Measurements from ENCODE around the gene FAM187B. TPM values are rescaled to one million over a fixed set of nuclear protein-coding genes. Genes with fewer than 3 reads are reported as not detected.

FAM187B gene
- total and polyA plus RNA-seq, 2 of the 4 experiments (the other 2 are of a cell fraction), result not detected

DNA sequence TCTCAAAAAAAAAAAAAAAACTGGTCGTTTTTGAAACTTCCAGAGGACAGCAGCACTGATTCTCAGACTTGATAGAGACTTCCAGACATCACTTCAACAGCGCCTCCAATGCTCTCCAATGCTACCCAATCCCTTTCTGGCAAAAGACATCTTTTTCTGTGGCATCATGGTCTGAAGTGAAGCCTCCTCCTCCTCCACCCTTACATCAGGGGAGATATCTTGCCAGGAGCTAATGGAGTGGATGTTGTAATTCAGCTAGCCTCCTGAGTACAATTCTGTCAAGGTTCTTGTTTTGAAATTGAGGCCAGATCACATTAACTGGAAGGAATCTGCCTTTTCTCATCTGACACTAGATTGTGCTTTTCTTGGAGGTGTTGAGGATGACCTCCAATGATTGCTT, 49.8 kb downstream of the FAM187B start:
- peaks cover 2% of the 10 kb centered on the region; the same call in 1 of the 2 replicates for H3K27me3 ChIP-seq (ENCODE audit: control insufficient read depth, insufficient read depth, low read length)
- in situ Hi-C loops (cut with MboI; ENCODE audit: low sequenced_read_pairs), result no loop called here
- no peak overlapping the region for H3K27ac ChIP-seq (ENCODE audit: insufficient read depth, low read length)
- no peaks in the 10 kb centered on the region for H3K4me1 ChIP-seq (ENCODE audit: control insufficient read depth, insufficient read depth, low read length)
- no peak overlapping the region for H3K23ac ChIP-seq (ENCODE audit: low read depth, low read length)
- no peak for ATAC-seq (ENCODE audit: low read depth)
- no CpG with 5 or more reads among the region's 2 CpGs for WGBS, 2 experiments (ENCODE audit: extremely low coverage in 2 of 2, insufficient read length in 1 of 2)
- no peak overlapping the region for H4K5ac ChIP-seq (ENCODE audit: low read depth, low read length)
- H3K4me2 ChIP-seq (ENCODE audit: low read depth, low read length), result no peak overlapping the region
- no peaks in the 10 kb centered on the region; the same call in 1 of the 2 replicates for H3K9me3 ChIP-seq (ENCODE audit: control insufficient read depth, insufficient read depth, low read length)
- no peak overlapping the region for H2AK9ac ChIP-seq (replicated peaks; ENCODE audit: low read depth, low read length, poor library complexity)
- ChIA-PET CTCF (no interaction called here), POLR2A (ENCODE audit: unreplicated experiment) (no interaction called here)
- no peaks in the 10 kb centered on the region for H4K20me1 ChIP-seq (ENCODE audit: insufficient read depth, low read length)
- H3K4me3 ChIP-seq (ENCODE audit: insufficient read depth, low read depth, low read length), result no peak overlapping the region
- no peak overlapping the region for H2BK5ac ChIP-seq (ENCODE audit: low read depth, low read length, poor library complexity, severe bottlenecking)
- no peak overlapping the region for H2BK20ac ChIP-seq (ENCODE audit: low read depth, low read length)
- no peak overlapping the region for H3K56ac ChIP-seq (ENCODE audit: extremely low read depth, insufficient read depth, low read length)
- intact Hi-C loops (cut with micrococcal nuclease), result no loop called here
- no peak overlapping the region for H2AFZ ChIP-seq (replicated peaks; ENCODE audit: low read length, poor library complexity)
- no peaks in the 10 kb centered on the region for H3K9me1 ChIP-seq (ENCODE audit: insufficient read depth, low read length)
- no peak overlapping the region for H2BK15ac ChIP-seq (ENCODE audit: low read depth, low read length)
- BruUV-seq (replicated peaks), result no TSS peak
- no peak for DNase-seq
- no peak overlapping the region for H3K9ac ChIP-seq (ENCODE audit: low read depth, low read length)
- H2BK120ac ChIP-seq (ENCODE audit: low read depth, low read length), result no peak overlapping the region
- no peaks in the 10 kb centered on the region for H3K36me3 ChIP-seq (ENCODE audit: control insufficient read depth, insufficient read depth, low read length)
- no peak overlapping the region for H3K18ac ChIP-seq (ENCODE audit: low read depth, low read length)
- H4K91ac ChIP-seq (ENCODE audit: insufficient read depth, low read depth, low read length), result no peak overlapping the region
- no peak overlapping the region for H3K4ac ChIP-seq (ENCODE audit: low read depth, low read length)
- TF ChIP-seq CHD1 (IDR thresholded peaks at IDR 0.05; ENCODE audit: low read depth, low read length) (no peak), RCOR1 (IDR thresholded peaks at IDR 0.05; ENCODE audit: insufficient replicate concordance, low read length) (no peak), MAZ (IDR thresholded peaks at IDR 0.05; ENCODE audit: borderline replicate concordance, low read depth, low read length) (no peak), BHLHE40 (IDR thresholded peaks at IDR 0.05; ENCODE audit: low read depth, low read length) (no peak), RFX5 (IDR thresholded peaks at IDR 0.05; ENCODE audit: low read depth, low read length) (no peak), MAFK (IDR thresholded peaks at IDR 0.05; ENCODE audit: low read depth, low read length) (no peak), MXI1 (IDR thresholded peaks at IDR 0.05; ENCODE audit: borderline replicate concordance, low read depth, low read length) (no peak)
- no peak overlapping the region for H3K14ac ChIP-seq (replicated peaks; ENCODE audit: low read depth, low read length)
- no peak overlapping the region for H2AK5ac ChIP-seq (ENCODE audit: low read depth, low read length)
- dilution Hi-C loops (cut with HindIII; ENCODE audit: low sequenced_read_pairs, unreplicated experiment), result no loop called here
- no peak overlapping the region for H4K8ac ChIP-seq (ENCODE audit: low read depth in 2 of 2, low read length in 2 of 2)
- H3K79me1 ChIP-seq (ENCODE audit: low read depth in 1 of 2, low read length in 2 of 2), result no peaks in the 10 kb centered on the region
